Measurements from ENCODE around the gene VIPR2. TPM values are rescaled to one million over a fixed set of nuclear protein-coding genes. Genes with fewer than 3 reads are reported as not detected.

VIPR2 gene
- polyA plus RNA-seq, 3 donors: 2.1 to 3.4 (median 2.5) TPM

DNA sequence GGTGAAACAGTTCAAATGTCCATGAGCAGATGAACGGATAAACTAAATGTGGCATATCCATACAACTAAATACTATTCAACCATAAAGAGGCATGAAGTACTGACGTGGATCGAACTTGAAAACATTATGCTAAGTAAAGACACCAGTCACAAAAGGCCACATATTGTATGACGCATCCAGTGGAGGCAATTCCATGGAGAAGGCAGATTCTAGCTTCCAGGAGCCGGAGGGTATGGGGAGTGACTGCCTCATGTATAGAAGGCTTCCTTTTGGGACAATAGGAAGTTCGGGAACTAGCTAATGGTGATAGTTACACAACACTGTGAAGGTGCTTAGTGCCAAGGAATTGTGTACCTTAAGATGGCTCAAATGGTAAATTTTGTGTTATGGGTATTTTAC is 98.4 kb downstream of the VIPR2 start:
- DNase-seq: no peak

GRCh38 chr7:159045839-159046238 is 98.8 kb downstream of the VIPR2 start:
- no peak for DNase-seq

GRCh38 chr7:159042581-159043101 is 102.0 kb downstream of the VIPR2 start:
- DNase-seq: no peak

DNA sequence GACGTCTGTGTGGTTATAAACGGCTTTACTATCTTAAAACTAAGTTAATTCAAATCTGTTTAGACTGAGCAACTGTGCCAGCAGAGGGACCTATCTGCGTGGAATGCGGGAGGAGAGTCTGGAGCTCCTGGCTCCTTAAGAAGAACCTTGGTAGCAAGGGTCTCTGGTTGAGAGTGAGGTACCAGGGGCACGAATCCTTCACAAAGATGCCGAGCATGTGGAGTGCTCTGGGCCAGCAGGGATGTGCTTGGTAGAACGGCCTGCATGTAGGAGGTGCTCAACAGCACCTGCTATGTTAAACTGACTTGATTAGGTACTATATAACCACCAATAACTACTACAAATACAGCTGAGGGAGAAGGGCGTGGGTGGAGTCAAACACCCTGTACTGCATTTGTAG is 102.6 kb downstream of the VIPR2 start:
- DNase-seq: no peak

GRCh38 chr7:159040912-159041711 is 103.6 kb downstream of the VIPR2 start:
- DNase-seq: no peak

- DNase-seq: no peak
Observed at GRCh38 chr7:159040146-159040545, 104.5 kb downstream of the VIPR2 start.

DNA sequence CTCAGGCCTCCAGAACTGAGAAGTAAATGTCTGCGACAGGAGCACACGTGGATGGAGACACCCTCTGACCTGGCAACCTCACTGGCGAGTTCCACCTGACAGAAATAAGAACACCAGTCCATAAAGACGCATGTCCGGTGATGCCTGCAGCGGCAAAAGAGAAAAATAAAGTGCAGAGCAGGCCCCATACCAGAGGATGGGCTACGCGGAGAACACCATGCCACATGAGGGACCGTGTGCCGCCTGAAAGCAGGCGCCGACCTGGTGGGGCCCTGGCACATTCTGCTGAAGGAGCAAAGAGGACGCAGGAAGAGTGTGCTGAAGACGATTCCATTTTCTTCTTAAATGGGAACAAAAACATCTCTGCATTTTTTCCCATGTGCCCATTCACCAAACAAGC is 105.0 kb downstream of the VIPR2 start:
- DNase-seq: no peak

DNA sequence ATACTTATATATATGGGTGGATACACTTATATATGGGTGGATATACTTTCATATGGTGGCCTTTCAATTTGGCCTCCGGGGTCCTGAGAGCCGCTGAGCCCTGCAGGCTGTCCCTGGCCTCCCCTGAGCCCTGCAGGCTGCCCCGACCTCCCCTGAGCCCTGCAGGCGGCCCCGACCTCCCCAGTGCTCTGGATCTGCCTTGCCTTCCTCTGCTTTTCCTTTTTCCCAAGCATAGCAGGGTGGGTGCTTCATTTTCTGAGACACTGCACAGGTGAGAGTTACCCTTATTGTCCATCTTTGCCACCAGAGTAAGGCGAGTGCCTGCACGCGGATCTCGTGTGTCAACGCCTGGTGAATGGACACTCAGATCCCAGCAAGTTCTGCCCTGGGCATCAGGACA is 106.6 kb downstream of the VIPR2 start:
- DNase-seq: no peak

DNA sequence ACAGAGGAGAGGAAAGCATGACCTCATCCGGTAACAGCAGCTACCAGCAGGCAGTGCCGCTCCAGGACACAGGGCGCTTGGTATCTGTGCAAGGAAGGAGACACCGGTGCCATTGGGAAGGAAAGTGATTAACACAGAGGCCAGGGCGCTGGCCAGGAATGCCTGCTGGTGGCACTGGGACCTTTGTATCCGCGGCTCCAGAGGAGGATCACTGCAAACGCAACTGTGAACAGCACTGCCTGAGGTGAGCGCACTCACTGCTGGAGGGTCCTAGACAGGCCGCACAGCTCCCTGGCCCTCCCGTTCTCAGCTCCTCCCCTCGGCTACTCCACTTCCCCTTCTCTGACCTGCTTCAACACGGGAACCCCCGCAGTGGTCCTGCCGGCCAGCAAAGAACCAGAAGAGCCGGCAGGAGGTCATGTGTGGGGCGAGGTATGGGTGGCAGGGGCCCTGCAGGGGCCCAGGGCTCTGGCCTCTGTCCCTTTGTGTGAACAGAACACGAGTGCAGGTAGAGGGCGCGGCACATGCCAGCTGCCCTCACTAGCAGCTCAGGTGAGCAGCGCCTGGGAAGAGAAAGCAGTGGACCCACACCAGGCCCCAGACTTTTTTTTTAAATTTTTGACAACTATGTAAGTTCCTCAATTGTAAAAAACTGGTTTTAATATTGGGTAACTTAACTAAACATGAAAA is 107.6 kb downstream of the VIPR2 start:
- peak; percentile 54 for DNase-seq

- DNase-seq: no peak
Observed at GRCh38 chr7:159035571-159036073, 109.0 kb downstream of the VIPR2 start.

GRCh38 chr7:159034988-159035387 is 109.7 kb downstream of the VIPR2 start:
- DNase-seq: no peak

DNA sequence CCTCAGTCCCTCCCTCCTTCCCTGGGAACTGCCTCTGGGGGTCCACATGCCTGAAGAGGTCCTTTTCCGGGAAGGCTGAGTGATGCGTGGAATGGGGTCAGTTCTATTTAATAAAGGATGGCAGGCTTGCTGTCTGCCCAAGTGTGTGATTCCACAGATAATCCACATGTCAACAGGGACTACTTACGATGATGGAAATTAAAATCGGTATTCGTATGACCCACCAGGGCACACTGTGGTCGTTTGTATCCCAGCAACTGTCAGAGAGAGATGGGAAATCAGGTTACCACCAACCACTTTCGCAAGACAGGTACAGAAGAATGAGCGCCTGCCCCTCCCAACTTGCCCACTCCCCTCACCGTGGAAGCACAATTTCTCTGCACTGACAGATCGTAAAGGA is 110.3 kb downstream of the VIPR2 start:
- no peak for DNase-seq

GRCh38 chr7:159033956-159034355 is 110.7 kb downstream of the VIPR2 start:
- no peak for DNase-seq

DNA sequence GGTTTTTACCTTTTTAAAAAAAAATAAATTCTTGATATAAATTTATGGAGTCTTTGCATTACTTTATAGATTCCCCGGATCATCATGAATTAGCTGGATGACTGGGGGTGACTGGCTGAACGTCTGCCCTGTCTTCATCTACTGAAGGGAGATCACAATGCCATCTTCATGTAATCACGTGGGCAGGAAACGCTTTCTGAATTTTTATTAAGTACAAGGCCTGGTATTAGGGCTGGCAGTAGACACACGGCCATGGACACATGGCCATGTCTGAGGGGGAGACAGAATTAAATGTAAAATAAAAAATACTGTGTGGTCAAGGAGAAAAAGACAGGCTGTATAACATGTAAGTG is 111.2 kb downstream of the VIPR2 start:
- DNase-seq: no peak

GRCh38 chr7:159032753-159033472 is 111.8 kb downstream of the VIPR2 start:
- no peak for DNase-seq

- DNase-seq: no peak
Observed at GRCh38 chr7:159032322-159032721, 112.3 kb downstream of the VIPR2 start.

DNA sequence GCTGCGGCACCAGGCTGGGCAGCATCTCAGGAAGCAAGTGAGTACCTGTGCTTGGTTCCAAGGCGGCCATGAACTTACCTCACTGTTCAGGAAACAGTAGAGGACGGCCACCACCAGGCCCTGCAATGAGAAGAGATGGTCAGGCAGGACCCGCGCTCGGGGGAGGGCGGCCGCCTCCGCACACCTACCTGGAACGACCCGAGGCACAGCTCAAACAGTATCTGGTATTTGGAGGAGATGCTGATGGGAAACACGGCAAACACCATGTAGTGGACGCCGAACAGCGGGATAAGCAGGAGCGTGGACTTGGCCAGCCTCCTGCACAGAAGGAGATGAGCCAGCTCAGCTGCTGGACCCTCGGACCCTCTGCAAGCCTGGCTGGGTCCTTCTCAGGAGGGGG is 112.9 kb downstream of the VIPR2 start:
- DNase-seq: no peak

DNA sequence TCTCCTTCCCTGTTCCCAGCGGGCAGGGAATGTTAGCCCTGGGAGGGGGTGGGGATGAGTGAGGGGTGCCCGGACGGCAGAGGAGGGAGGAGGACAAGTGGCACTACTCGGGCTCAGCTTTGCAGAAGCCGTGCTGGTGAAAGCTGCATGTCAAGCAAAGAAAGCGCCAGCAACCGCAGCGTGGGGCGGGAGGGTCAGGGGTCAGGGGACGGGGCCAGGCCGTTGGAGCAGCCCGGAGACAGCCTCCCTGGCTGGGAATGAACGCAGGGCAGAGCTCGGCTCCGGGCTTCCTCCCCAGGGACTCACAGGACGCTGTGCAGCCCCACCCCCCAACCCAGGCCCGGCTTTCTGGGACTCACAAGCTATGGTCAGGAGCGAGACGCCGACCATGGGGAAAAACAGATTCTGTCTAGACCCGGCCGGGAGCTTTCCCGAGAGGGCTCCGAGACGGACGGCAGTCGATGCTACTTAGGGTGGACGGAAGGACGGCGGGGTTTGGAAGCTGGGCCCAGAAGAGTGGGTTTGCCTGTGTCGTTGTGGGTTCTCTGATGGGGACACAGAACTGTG is 113.4 kb downstream of the VIPR2 start:
- no peak for DNase-seq

DNA sequence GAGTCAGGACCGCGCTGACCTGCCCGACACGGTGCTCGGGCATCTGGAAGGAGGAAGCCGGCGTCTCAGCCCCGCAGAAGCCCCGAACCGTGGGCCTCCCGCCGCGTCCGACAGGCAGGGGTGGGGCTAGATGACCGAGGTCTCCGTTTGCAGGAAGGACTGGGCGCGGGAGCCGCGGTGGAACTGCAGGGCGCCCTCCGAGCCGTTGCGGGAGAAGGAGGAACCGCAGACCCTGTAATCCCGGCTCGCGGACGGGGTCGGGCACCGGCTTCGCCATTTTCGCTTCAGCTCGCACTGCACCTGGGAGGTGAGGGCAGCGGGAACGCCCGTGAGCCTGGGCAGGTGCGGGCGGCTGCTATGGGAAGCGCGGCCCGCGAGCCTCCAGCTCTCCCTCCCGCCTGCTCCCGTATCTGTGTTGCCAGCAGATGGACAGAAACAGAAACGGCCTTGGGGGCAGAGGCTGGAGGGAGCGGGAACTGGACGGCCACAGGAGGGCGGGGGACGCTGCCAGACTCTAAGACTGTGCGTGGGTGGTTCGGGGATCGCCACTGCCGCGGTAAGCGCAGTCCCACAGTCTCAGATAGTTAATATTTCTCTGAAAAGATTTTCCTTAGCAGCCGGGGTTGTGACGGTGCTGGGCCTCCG is 114.1 kb downstream of the VIPR2 start:
- no peak for DNase-seq

DNA sequence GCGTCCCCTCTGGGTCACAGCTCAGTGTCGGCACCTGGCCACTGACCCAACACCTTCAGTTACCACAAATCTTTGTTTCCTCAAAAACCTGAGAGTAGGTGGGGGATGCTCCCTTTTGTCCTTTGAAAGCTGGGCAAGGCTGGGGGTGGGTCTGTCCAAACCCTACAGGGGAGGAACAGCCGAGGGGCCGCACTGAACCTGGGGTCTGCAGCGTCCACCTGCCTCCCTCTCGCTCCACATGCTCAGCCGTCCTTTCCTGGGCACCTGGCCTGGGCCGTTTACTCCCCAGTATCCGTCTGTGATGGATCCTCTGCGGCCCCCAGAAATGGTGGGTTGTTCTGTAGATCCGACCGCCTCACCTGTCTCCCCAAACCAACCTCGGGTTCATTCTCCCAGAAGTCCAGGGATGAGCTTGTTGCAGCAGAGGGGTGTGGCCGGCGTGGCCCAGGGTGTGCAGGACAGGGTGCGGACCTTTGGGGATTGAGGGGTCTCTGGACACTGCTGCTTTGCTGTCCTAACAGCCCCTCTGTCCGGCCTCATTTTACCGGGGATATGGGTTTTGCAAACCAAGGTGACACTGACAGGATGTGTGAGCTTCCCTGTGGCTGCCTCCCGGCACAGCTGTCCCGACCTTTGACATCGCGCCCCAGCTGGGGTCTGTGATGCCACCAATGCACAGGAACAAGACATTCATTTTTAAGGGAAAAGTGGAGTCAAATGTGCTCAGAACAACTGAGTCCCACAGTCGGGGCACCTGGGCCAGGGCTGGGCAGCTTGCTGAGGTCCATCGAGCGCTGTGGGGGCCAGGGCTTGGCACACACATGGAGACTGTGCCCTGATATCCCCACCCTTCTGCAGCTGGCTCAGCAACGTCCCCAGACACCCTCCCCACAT is 115.9 kb downstream of the VIPR2 start:
- no peak for DNase-seq
